ENCODE data around the gene THSD4. TPM values are rescaled to one million over a fixed set of nuclear protein-coding genes. Genes with fewer than 3 reads are reported as not detected.

THSD4 gene
- total and polyA plus RNA-seq, 5 donors from 2014 or later: not detected

- H3K4me3 ChIP-seq (ENCODE audit: low read depth, low read length): no peak overlapping the region
- H3K36me3 ChIP-seq (ENCODE audit: control insufficient read depth, insufficient read depth, low read length): no peaks in the 10 kb centered on the region
- peaks cover 0 to 3% (median 0%) of the 10 kb centered on the region in 4 donors for H3K4me1 Mint-ChIP-seq
- H3K4me3 Mint-ChIP-seq: no peak overlapping the region
- peaks cover 0 to 2% (median 0%) of the 10 kb centered on the region in 7 donors for H3K9me3 Mint-ChIP-seq
- no peaks in the 10 kb centered on the region for H3K36me3 Mint-ChIP-seq
- H3K4me1 ChIP-seq (ENCODE audit: control insufficient read depth, insufficient read depth, low read length, poor library complexity, severe bottlenecking): no peaks in the 10 kb centered on the region
- no peak overlapping the region for H3K27ac ChIP-seq (ENCODE audit: insufficient read depth, low read length, poor library complexity, severe bottlenecking)
- H3K27ac Mint-ChIP-seq: no peak overlapping the region
- DNase-seq (no peak), ATAC-seq (ENCODE audit: low read depth in 2 of 2) (no peak)
- H3K9me3 ChIP-seq (ENCODE audit: control insufficient read depth in 2 of 2, low read length in 2 of 2): no peaks in the 10 kb centered on the region
- H3K27me3 Mint-ChIP-seq: peaks cover 24% of the 10 kb centered on the region
- H3K27me3 ChIP-seq (ENCODE audit: control insufficient read depth, insufficient read depth, low read length): no peaks in the 10 kb centered on the region
Measured at GRCh38 chr15:71788646-71789579, 673.6 kb downstream of the THSD4 start.

- peaks cover 0 to 2% (median 0%) of the 10 kb centered on the region in 7 donors for H3K9me3 Mint-ChIP-seq
- Histone ChIP-seq H3K4me1 (ENCODE audit: control insufficient read depth, insufficient read depth, low read length, poor library complexity, severe bottlenecking) (no peaks in the 10 kb centered on the region), H3K27me3 (ENCODE audit: control insufficient read depth, insufficient read depth, low read length) (no peaks in the 10 kb centered on the region), H3K9me3 (ENCODE audit: control insufficient read depth in 2 of 2, low read length in 2 of 2) (no peaks in the 10 kb centered on the region), H3K36me3 (ENCODE audit: control insufficient read depth, insufficient read depth, low read length) (no peaks in the 10 kb centered on the region), H3K27ac (ENCODE audit: insufficient read depth, low read length, poor library complexity, severe bottlenecking) (no peak overlapping the region), H3K4me3 (ENCODE audit: low read depth, low read length) (no peak overlapping the region)
- DNase-seq: no peak
- H3K36me3 Mint-ChIP-seq: no peaks in the 10 kb centered on the region
- H3K4me3 Mint-ChIP-seq: no peak overlapping the region
- no peak for ATAC-seq (ENCODE audit: low read depth in 2 of 2)
- H3K27me3 Mint-ChIP-seq: peaks cover 22% of the 10 kb centered on the region
- peaks cover 0 to 3% (median 0%) of the 10 kb centered on the region in 4 donors for H3K4me1 Mint-ChIP-seq
- no peak overlapping the region for H3K27ac Mint-ChIP-seq
Measured at GRCh38 chr15:71789616-71790015, 674.3 kb downstream of the THSD4 start.

- H3K9me3 ChIP-seq (ENCODE audit: control insufficient read depth in 2 of 2, low read length in 2 of 2): no peaks in the 10 kb centered on the region
- H3K4me3 Mint-ChIP-seq: no peak overlapping the region
- no peaks in the 10 kb centered on the region for H3K36me3 ChIP-seq (ENCODE audit: control insufficient read depth, insufficient read depth, low read length)
- peaks cover 0 to 2% (median 0%) of the 10 kb centered on the region in 7 donors for H3K9me3 Mint-ChIP-seq
- no peak overlapping the region for H3K4me3 ChIP-seq (ENCODE audit: low read depth, low read length)
- H3K4me1 ChIP-seq (ENCODE audit: control insufficient read depth, insufficient read depth, low read length, poor library complexity, severe bottlenecking): no peaks in the 10 kb centered on the region
- DNase-seq (no peak), ATAC-seq (ENCODE audit: low read depth in 2 of 2) (no peak)
- H3K36me3 Mint-ChIP-seq: no peaks in the 10 kb centered on the region
- no peak overlapping the region for H3K27ac Mint-ChIP-seq
- peaks cover 0 to 3% (median 0%) of the 10 kb centered on the region in 4 donors for H3K4me1 Mint-ChIP-seq
- H3K27me3 ChIP-seq (ENCODE audit: control insufficient read depth, insufficient read depth, low read length): no peaks in the 10 kb centered on the region
- H3K27ac ChIP-seq (ENCODE audit: insufficient read depth, low read length, poor library complexity, severe bottlenecking): no peak overlapping the region
- peaks cover 18% of the 10 kb centered on the region for H3K27me3 Mint-ChIP-seq
Measured at GRCh38 chr15:71790081-71790480, 674.8 kb downstream of the THSD4 start.

- Histone ChIP-seq H3K9me3 (ENCODE audit: control insufficient read depth in 2 of 2, low read length in 2 of 2) (no peaks in the 10 kb centered on the region), H3K27me3 (ENCODE audit: control insufficient read depth, insufficient read depth, low read length) (no peaks in the 10 kb centered on the region), H3K4me1 (ENCODE audit: control insufficient read depth, insufficient read depth, low read length, poor library complexity, severe bottlenecking) (no peaks in the 10 kb centered on the region), H3K36me3 (ENCODE audit: control insufficient read depth, insufficient read depth, low read length) (no peaks in the 10 kb centered on the region), H3K4me3 (ENCODE audit: low read depth, low read length) (no peak overlapping the region), H3K27ac (ENCODE audit: insufficient read depth, low read length, poor library complexity, severe bottlenecking) (no peak overlapping the region)
- peaks cover 0 to 3% (median 0%) of the 10 kb centered on the region in 4 donors for H3K4me1 Mint-ChIP-seq
- H3K4me3 Mint-ChIP-seq: no peak overlapping the region
- DNase-seq (no peak), ATAC-seq (ENCODE audit: low read depth in 2 of 2) (no peak)
- peak overlapping the region in 1 of 3 donors; percentile 1 for H3K27ac Mint-ChIP-seq
- H3K36me3 Mint-ChIP-seq: no peaks in the 10 kb centered on the region
- H3K9me3 Mint-ChIP-seq: peaks cover 0 to 4% (median 0%) of the 10 kb centered on the region in 7 donors
- H3K27me3 Mint-ChIP-seq: peaks cover 18% of the 10 kb centered on the region
Measured at GRCh38 chr15:71791975-71792374, 676.7 kb downstream of the THSD4 start.

GRCh38 chr15:71792521-71792920 lies 677.2 kb downstream of the THSD4 start:
- Histone ChIP-seq H3K4me1 (ENCODE audit: control insufficient read depth, insufficient read depth, low read length, poor library complexity, severe bottlenecking) (no peaks in the 10 kb centered on the region), H3K36me3 (ENCODE audit: control insufficient read depth, insufficient read depth, low read length) (no peaks in the 10 kb centered on the region), H3K27me3 (ENCODE audit: control insufficient read depth, insufficient read depth, low read length) (no peaks in the 10 kb centered on the region), H3K27ac (ENCODE audit: insufficient read depth, low read length, poor library complexity, severe bottlenecking) (no peak overlapping the region), H3K4me3 (ENCODE audit: low read depth, low read length) (no peak overlapping the region), H3K9me3 (ENCODE audit: control insufficient read depth in 2 of 2, low read length in 2 of 2) (no peaks in the 10 kb centered on the region)
- no peak for ATAC-seq (ENCODE audit: low read depth in 2 of 2)
- DNase-seq: no peak
- H3K27me3 Mint-ChIP-seq: peaks cover 18% of the 10 kb centered on the region
- no peaks in the 10 kb centered on the region for H3K36me3 Mint-ChIP-seq
- peaks cover 0 to 4% (median 0%) of the 10 kb centered on the region in 7 donors for H3K9me3 Mint-ChIP-seq
- H3K4me3 Mint-ChIP-seq: no peak overlapping the region
- H3K4me1 Mint-ChIP-seq: peaks cover 0 to 3% (median 0%) of the 10 kb centered on the region in 4 donors
- no peak overlapping the region for H3K27ac Mint-ChIP-seq

GRCh38 chr15:71798641-71799040 lies 683.4 kb downstream of the THSD4 start:
- Histone ChIP-seq H3K36me3 (ENCODE audit: control insufficient read depth, insufficient read depth, low read length) (no peaks in the 10 kb centered on the region), H3K4me3 (ENCODE audit: low read depth, low read length) (no peak overlapping the region), H3K27me3 (ENCODE audit: control insufficient read depth, insufficient read depth, low read length) (no peaks in the 10 kb centered on the region), H3K4me1 (ENCODE audit: control insufficient read depth, insufficient read depth, low read length, poor library complexity, severe bottlenecking) (no peaks in the 10 kb centered on the region), H3K27ac (ENCODE audit: insufficient read depth, low read length, poor library complexity, severe bottlenecking) (no peak overlapping the region), H3K9me3 (ENCODE audit: control insufficient read depth in 2 of 2, low read length in 2 of 2) (no peaks in the 10 kb centered on the region)
- H3K36me3 Mint-ChIP-seq: no peaks in the 10 kb centered on the region
- ATAC-seq (ENCODE audit: low read depth in 2 of 2): no peak
- H3K4me1 Mint-ChIP-seq: no peaks in the 10 kb centered on the region
- H3K4me3 Mint-ChIP-seq: no peak overlapping the region
- peaks cover 0 to 3% (median 0%) of the 10 kb centered on the region in 7 donors for H3K9me3 Mint-ChIP-seq
- H3K27ac Mint-ChIP-seq: no peak overlapping the region
- DNase-seq: no peak
- H3K27me3 Mint-ChIP-seq: peaks cover 16% of the 10 kb centered on the region

- no peak overlapping the region for H3K4me3 ChIP-seq (ENCODE audit: low read depth, low read length)
- H3K36me3 ChIP-seq (ENCODE audit: control insufficient read depth, insufficient read depth, low read length): no peaks in the 10 kb centered on the region
- H3K27me3 ChIP-seq (ENCODE audit: control insufficient read depth, insufficient read depth, low read length): no peaks in the 10 kb centered on the region
- DNase-seq (no peak), ATAC-seq (ENCODE audit: low read depth in 2 of 2) (no peak)
- no peak overlapping the region for H3K27ac ChIP-seq (ENCODE audit: insufficient read depth, low read length, poor library complexity, severe bottlenecking)
- no peaks in the 10 kb centered on the region for H3K4me1 ChIP-seq (ENCODE audit: control insufficient read depth, insufficient read depth, low read length, poor library complexity, severe bottlenecking)
- Mint-ChIP-seq H3K36me3 (no peaks in the 10 kb centered on the region), H3K4me3 (no peak overlapping the region), H3K27me3 (peaks cover 16% of the 10 kb centered on the region), H3K9me3 (peaks cover 0 to 3% (median 0%) of the 10 kb centered on the region in 7 donors), H3K27ac (no peak overlapping the region), H3K4me1 (no peaks in the 10 kb centered on the region)
- H3K9me3 ChIP-seq (ENCODE audit: control insufficient read depth in 2 of 2, low read length in 2 of 2): no peaks in the 10 kb centered on the region
Measured at GRCh38 chr15:71800190-71800589, 684.9 kb downstream of the THSD4 start.
